ENCODE results near the gene C19orf25. TPM values are rescaled to one million over a fixed set of nuclear protein-coding genes. Genes with fewer than 3 reads are reported as not detected.

C19orf25 gene
- total RNA-seq, 2 donors from 2014 or later, result 19.1 to 22.3 TPM

DNA sequence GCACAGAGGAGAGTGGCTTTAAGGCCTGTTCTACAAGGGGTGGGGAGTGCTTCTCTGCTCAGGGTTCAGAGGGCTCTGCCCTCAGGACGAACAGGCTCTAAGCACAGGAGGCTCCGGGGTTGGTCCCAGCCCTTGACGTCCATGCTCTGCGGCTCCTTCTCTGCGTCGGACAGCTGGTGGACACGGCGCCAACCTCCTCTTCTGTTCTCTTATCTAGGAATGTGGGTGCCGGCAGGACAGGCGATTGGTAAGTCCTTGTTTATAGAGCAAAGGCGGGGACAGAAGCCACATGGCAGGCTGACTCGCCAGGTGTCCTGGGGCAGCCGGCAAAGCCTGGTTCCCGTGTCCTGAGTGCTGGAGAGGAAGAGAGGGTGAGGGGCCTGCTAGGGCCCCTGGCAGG is 49.3 kb downstream of the C19orf25 start:
- H3K4me1 ChIP-seq, result peaks cover 0 to 14% of the 10 kb centered on the region in 2 donors
- peaks cover 86% of the 10 kb centered on the region for H3K36me3 ChIP-seq
- H3K27ac ChIP-seq, result peak overlapping the region; percentile 46 to 59
- H3K27me3 ChIP-seq, result no peaks in the 10 kb centered on the region
- TF ChIP-seq, protein P1, sequence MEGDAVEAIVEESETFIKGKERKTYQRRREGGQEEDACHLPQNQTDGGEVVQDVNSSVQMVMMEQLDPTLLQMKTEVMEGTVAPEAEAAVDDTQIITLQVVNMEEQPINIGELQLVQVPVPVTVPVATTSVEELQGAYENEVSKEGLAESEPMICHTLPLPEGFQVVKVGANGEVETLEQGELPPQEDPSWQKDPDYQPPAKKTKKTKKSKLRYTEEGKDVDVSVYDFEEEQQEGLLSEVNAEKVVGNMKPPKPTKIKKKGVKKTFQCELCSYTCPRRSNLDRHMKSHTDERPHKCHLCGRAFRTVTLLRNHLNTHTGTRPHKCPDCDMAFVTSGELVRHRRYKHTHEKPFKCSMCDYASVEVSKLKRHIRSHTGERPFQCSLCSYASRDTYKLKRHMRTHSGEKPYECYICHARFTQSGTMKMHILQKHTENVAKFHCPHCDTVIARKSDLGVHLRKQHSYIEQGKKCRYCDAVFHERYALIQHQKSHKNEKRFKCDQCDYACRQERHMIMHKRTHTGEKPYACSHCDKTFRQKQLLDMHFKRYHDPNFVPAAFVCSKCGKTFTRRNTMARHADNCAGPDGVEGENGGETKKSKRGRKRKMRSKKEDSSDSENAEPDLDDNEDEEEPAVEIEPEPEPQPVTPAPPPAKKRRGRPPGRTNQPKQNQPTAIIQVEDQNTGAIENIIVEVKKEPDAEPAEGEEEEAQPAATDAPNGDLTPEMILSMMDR (IDR thresholded peaks at IDR 0.05), result no peak
- no peaks in the 10 kb centered on the region for H3K9me3 ChIP-seq
- no peak for DNase-seq (ENCODE audit: low spot score)
- no peak overlapping the region for H3K4me3 ChIP-seq

DNA sequence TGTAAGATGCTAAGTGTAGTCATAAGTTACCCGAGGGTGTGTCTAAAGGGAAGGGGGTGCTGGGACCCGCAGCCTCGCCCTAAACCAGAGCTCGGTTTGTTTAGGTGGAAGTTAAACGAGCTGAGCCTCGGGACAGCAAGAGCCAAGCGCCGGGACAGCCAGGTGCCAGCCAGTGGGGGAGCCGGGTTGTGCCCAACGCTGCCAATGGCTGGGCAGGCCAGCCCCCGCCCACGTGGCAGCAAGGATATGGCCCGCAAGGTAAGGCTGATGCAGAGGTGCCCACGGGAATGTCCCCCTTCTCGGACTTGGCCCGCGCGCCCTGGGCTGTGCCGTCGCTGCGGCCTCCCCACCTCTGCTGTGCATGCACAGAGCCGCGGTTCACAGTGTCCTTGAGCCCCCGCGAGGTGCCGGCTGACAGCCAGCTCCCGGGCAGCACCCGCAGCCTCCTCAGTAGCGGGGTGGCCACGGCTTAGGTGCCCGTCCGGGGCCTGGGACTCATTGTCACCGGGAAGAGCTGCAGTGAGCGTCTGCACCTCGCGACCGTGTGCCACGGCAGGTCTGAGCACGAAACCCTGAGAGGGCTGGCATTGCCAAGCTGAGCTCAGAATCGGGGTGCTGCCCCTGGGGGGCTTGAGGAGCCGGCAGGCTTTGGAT is 50.1 kb downstream of the C19orf25 start:
- DNase-seq (ENCODE audit: low spot score), result no peak

GRCh38 chr19:1427221-1427920 is 51.6 kb downstream of the C19orf25 start:
- TF ChIP-seq, protein P1 (IDR thresholded peaks at IDR 0.05), result no peak
- no peak for DNase-seq (ENCODE audit: low spot score)
- no peak overlapping the region for H3K27ac ChIP-seq
- no peaks in the 10 kb centered on the region for H3K27me3 ChIP-seq
- no peaks in the 10 kb centered on the region for H3K9me3 ChIP-seq
- no peak overlapping the region for H3K4me3 ChIP-seq
- peaks cover 83% of the 10 kb centered on the region for H3K36me3 ChIP-seq
- peaks cover 0 to 14% of the 10 kb centered on the region in 2 donors for H3K4me1 ChIP-seq

More for the DNA sequence above, 50.1 kb downstream of the C19orf25 start:
- peak overlapping the region; percentile 46 to 59 for H3K27ac ChIP-seq
- H3K4me3 ChIP-seq, result no peak overlapping the region
- peaks cover 0 to 14% of the 10 kb centered on the region in 2 donors for H3K4me1 ChIP-seq
- H3K36me3 ChIP-seq, result peaks cover 83% of the 10 kb centered on the region
- no peaks in the 10 kb centered on the region for H3K27me3 ChIP-seq
- no peaks in the 10 kb centered on the region for H3K9me3 ChIP-seq
- TF ChIP-seq, protein P1 (IDR thresholded peaks at IDR 0.05), result no peak

- Histone ChIP-seq H3K36me3 (peaks cover 83% of the 10 kb centered on the region), H3K27ac (no peak overlapping the region)
- TF ChIP-seq, protein P1 (IDR thresholded peaks at IDR 0.05), result no peak
These were observed 52.3 kb downstream of the C19orf25 start for GRCh38 chr19:1426736-1427135.

GRCh38 chr19:1425902-1426301 is 53.1 kb downstream of the C19orf25 start:
- TF ChIP-seq, protein P1 (IDR thresholded peaks at IDR 0.05), result no peak
- H3K36me3 ChIP-seq, result peaks cover 83% of the 10 kb centered on the region

More at GRCh38 chr19:1426736-1427135, 52.3 kb downstream of the C19orf25 start:
- Histone ChIP-seq H3K27me3 (no peaks in the 10 kb centered on the region), H3K9me3 (no peaks in the 10 kb centered on the region), H3K4me1 (peaks cover 0 to 14% of the 10 kb centered on the region in 2 donors), H3K4me3 (no peak overlapping the region)
- no peak for DNase-seq (ENCODE audit: low spot score)

More at GRCh38 chr19:1425902-1426301, 53.1 kb downstream of the C19orf25 start:
- no peaks in the 10 kb centered on the region for H3K27me3 ChIP-seq
- DNase-seq (ENCODE audit: low spot score), result no peak
- H3K4me1 ChIP-seq, result peaks cover 0 to 14% of the 10 kb centered on the region in 2 donors
- no peak overlapping the region for H3K4me3 ChIP-seq
- no peaks in the 10 kb centered on the region for H3K9me3 ChIP-seq
- no peak overlapping the region for H3K27ac ChIP-seq
